CD14-positive monocyte (primary cell): Measurements from ENCODE around the gene RETREG3. TPM values are rescaled to one million over a fixed set of nuclear protein-coding genes. Genes with fewer than 3 reads are reported as not detected.

ENCODE experiments used
- DNase-seq, 3 donors: peaks; one replicate each; pipeline ENCODE4 v3.0.0-alpha.2; 2011 to 2022
- H2AFZ ChIP-seq: 2 replicates; pipeline ENCODE4 v1.6.0; 2012; ENCODE audit warnings: mild to moderate bottlenecking, low read depth, low read length, inconsistent platforms; ENCODE audit not compliant: insufficient read depth, poor library complexity, severe bottlenecking
- H3K27ac ChIP-seq, 2 donors: 1 replicate in 1 of 2; 2 replicates in 1 of 2; pipeline ENCODE4 v1.5.1; 2012 to 2013; ENCODE audit warnings: low read length in 2 of 2, control low read depth in 1 of 2, inconsistent platforms in 1 of 2, low read depth in 1 of 2, mild to moderate bottlenecking in 1 of 2
- H3K27me3 ChIP-seq, 2 donors: one replicate each; pipeline versions ENCODE4 v1.6.0 to v1.6.1; 2011 to 2013; ENCODE audit warnings: low read length in 2 of 2; ENCODE audit not compliant: control insufficient read depth in 2 of 2, insufficient read depth in 2 of 2
- H3K36me3 ChIP-seq, 2 donors: replicated peaks in 1 of 2; 1 replicate in 1 of 2; 2 replicates in 1 of 2; pipeline versions ENCODE4 v1.5.1 to v1.6.1; 2012 to 2013; ENCODE audit warnings: low read length in 2 of 2, control low read depth in 1 of 2, inconsistent platforms in 1 of 2, mild to moderate bottlenecking in 1 of 2; ENCODE audit not compliant: insufficient read depth in 2 of 2, control insufficient read depth in 1 of 2
- H3K4me1 ChIP-seq, 2 donors: 1 replicate in 1 of 2; 2 replicates in 1 of 2; pipeline versions ENCODE4 v1.5.1 to v1.6.1; 2012 to 2013; ENCODE audit warnings: low read length in 2 of 2, control low read depth in 1 of 2, inconsistent platforms in 1 of 2, mild to moderate bottlenecking in 1 of 2, moderate library complexity in 1 of 2; ENCODE audit not compliant: insufficient read depth in 2 of 2, control insufficient read depth in 1 of 2
- H3K4me2 ChIP-seq: replicated peaks from 2 replicates; pipeline ENCODE3; 2012; ENCODE audit warnings: low read length, moderate library complexity, mild to moderate bottlenecking; ENCODE audit not compliant: poor library complexity, severe bottlenecking; ENCODE audit errors: extremely low read depth
- H3K4me3 ChIP-seq, 3 experiments: fragments of 200-600 bp in 1 of 3; sonication (generic) in 1 of 3; replicated peaks in 1 of 3; 1 replicate in 2 of 3; 2 replicates in 1 of 3; pipeline ENCODE4 v1.5.1; 2011 to 2013; ENCODE audit warnings: low read length in 3 of 3, mild to moderate bottlenecking in 3 of 3, control low read depth in 2 of 3, low read depth in 2 of 3, inconsistent platforms in 1 of 3, moderate library complexity in 1 of 3
- H3K79me2 ChIP-seq: 2 replicates; pipeline ENCODE4 v1.6.0; 2012; ENCODE audit warnings: mild to moderate bottlenecking, control low read depth, inconsistent platforms, low read length, moderate library complexity; ENCODE audit not compliant: insufficient read depth
- H3K9ac ChIP-seq: 2 replicates; pipeline ENCODE4 v1.6.0; 2017; ENCODE audit warnings: low read length, mild to moderate bottlenecking; ENCODE audit not compliant: insufficient read depth, poor library complexity, severe bottlenecking
- H3K9me3 ChIP-seq, 2 donors: replicated peaks in 1 of 2; 1 replicate in 1 of 2; 2 replicates in 1 of 2; pipeline versions ENCODE4 v1.5.1 to v1.6.1; 2012 to 2013; ENCODE audit warnings: low read length in 2 of 2, control low read depth in 1 of 2; ENCODE audit not compliant: control insufficient read depth in 1 of 2, insufficient read depth in 1 of 2
- H4K20me1 ChIP-seq: 2 replicates; pipeline ENCODE4 v1.6.0; 2012; ENCODE audit warnings: mild to moderate bottlenecking, low read length, control low read depth, moderate library complexity; ENCODE audit not compliant: insufficient read depth
- H3K27ac Mint-ChIP-seq, 7 donors: one replicate each; pipeline ENCODE4 v1.8.0; 2020; ENCODE audit warnings: mild to moderate bottlenecking in 7 of 7, mixed read lengths in 7 of 7, moderate library complexity in 6 of 7, inconsistent platforms in 2 of 7
- H3K27me3 Mint-ChIP-seq, 3 donors: one replicate each; pipeline ENCODE4 v1.8.0; 2021 to 2022; ENCODE audit warnings: low read depth in 3 of 3, mild to moderate bottlenecking in 3 of 3, mixed read lengths in 3 of 3, moderate library complexity in 3 of 3, inconsistent platforms in 1 of 3
- H3K36me3 Mint-ChIP-seq, 2 donors: one replicate each; pipeline ENCODE4 v1.8.0; 2020; ENCODE audit warnings: mixed read lengths in 2 of 2, inconsistent platforms in 1 of 2, mild to moderate bottlenecking in 1 of 2
- H3K4me1 Mint-ChIP-seq: one replicate; pipeline ENCODE4 v1.8.0; 2020; ENCODE audit warnings: mild to moderate bottlenecking, mixed read lengths
- H3K4me3 Mint-ChIP-seq, 2 donors: one replicate each; pipeline ENCODE4 v1.8.0; 2020; ENCODE audit warnings: mild to moderate bottlenecking in 2 of 2, mixed read lengths in 2 of 2, moderate library complexity in 1 of 2
- H3K9me3 Mint-ChIP-seq, 7 donors: one replicate each; pipeline ENCODE4 v1.8.0; 2020 to 2022; ENCODE audit warnings: mixed read lengths in 7 of 7, mild to moderate bottlenecking in 6 of 7, moderate library complexity in 6 of 7, inconsistent platforms in 2 of 7
- CTCF ChIP-seq: fragments of 200-600 bp; IDR thresholded peaks from one replicate; pipeline ENCODE4 v1.8.0; 2022; ENCODE audit warnings: antibody characterized with exemption, mild to moderate bottlenecking
- WGBS: methylation state at CpG from one replicate; pipeline ENCODE4 v1.1.5; 2013; ENCODE audit warnings: missing lambda C conversion rate; ENCODE audit not compliant: insufficient coverage; 5-methylcytosine and 5-hydroxymethylcytosine counted together
- intact Hi-C, 2 donors: fragments of 100-400 bp; cut with micrococcal nuclease; formaldehyde crosslinking; loops; one replicate each; pipeline versions ENCODE4 v1.15.0 to v1.15.1; 2023
- polyA plus RNA-seq, 3 donors: library from polyadenylated mRNA; depleted of rRNA in 1 of 3; unstranded in 2 of 3; stranded (reverse) in 1 of 3; fragments of 300-500 nt in 2 of 3; fragments of >200 nt in 1 of 3; fragmentation: Illumina TruSeq in 2 of 3; gene quantifications; 1 replicate in 2 of 3; 2 replicates in 1 of 3; pipeline ENCODE4 v1.2.3, GENCODE V29; 2012 to 2021

Gene RETREG3
- polyA plus RNA-seq, 3 donors = 34.0 to 69.9 (median 69.9) TPM

GRCh38 chr17:42578282-42578869 lies 30.8 kb downstream of the RETREG3 start:
- Mint-ChIP-seq H3K27me3 (peaks cover 0 to 2% (median 0%) of the 10 kb centered on the region in 3 donors), H3K27ac (peak overlapping the region; percentile 97 to 100 (median 99)), H3K4me3 (peak overlapping the region; percentile 85 to 97), H3K9me3 (peaks cover 0 to 2% (median 0%) of the 10 kb centered on the region in 7 donors), H3K36me3 (peaks cover 51 to 70% of the 10 kb centered on the region in 2 donors), H3K4me1 (peaks cover 31% of the 10 kb centered on the region)
- peaks cover 22% of the 10 kb centered on the region for H3K79me2 ChIP-seq
- H2AFZ ChIP-seq = peak overlapping the region; percentile 87
- no peaks in the 10 kb centered on the region for H3K9me3 ChIP-seq
- peak overlapping the region; percentile 83 for H3K9ac ChIP-seq
- no peaks in the 10 kb centered on the region for H3K27me3 ChIP-seq
- H3K36me3 ChIP-seq = peaks cover 50 to 61% of the 10 kb centered on the region in 2 donors
- 0% methylated on average over 10 of the region's 20 CpGs for WGBS
- peaks cover 34% of the 10 kb centered on the region for H4K20me1 ChIP-seq
- peak overlapping the region; percentile 34 to 75 (median 36) for H3K4me3 ChIP-seq
- peak; percentile 88 for TF ChIP-seq CTCF
- intact Hi-C loops = loop anchor here (2.0 to 5.0 kb wide), 4 partner anchors 99 to 421 kb away; partner anchors contain the start of genes CCR10 (in 1 of the 2), CNTNAP1 (in 1 of the 2) and PLEKHH3 (in 1 of the 2)
- DNase-seq = peak; percentile 55 to 70 (median 66)
- peak overlapping the region; percentile 71 for H3K4me2 ChIP-seq
- H3K27ac ChIP-seq = peak overlapping the region; percentile 78 to 92
- H3K4me1 ChIP-seq = peaks cover 22 to 27% of the 10 kb centered on the region in 2 donors

- WGBS = 0% methylated on average over 44 of the region's 52 CpGs
- peaks cover 0 to 2% (median 0%) of the 10 kb centered on the region in 7 donors for H3K9me3 Mint-ChIP-seq
- H3K9me3 ChIP-seq = no peaks in the 10 kb centered on the region
- peak within 1 kb of the TSS; percentile 83 for H3K9ac ChIP-seq
- H3K4me2 ChIP-seq = peak within 1 kb of the TSS; percentile 71
- H3K27ac Mint-ChIP-seq = peak within 1 kb of the TSS; percentile 97 to 100 (median 99)
- H3K4me3 Mint-ChIP-seq = peak within 1 kb of the TSS; percentile 85 to 97
- peak within 1 kb of the TSS; percentile 34 to 75 (median 36) for H3K4me3 ChIP-seq
- peaks cover 40% of the 10 kb centered on the region for H4K20me1 ChIP-seq
- H2AFZ ChIP-seq = peak within 1 kb of the TSS; percentile 87
- peaks cover 27% of the 10 kb centered on the region for H3K79me2 ChIP-seq
- H3K36me3 Mint-ChIP-seq = peaks cover 51 to 70% of the 10 kb centered on the region in 2 donors
- H3K27ac ChIP-seq = peak within 1 kb of the TSS; percentile 78 to 92
- no peaks in the 10 kb centered on the region for H3K27me3 ChIP-seq
- peaks cover 37% of the 10 kb centered on the region for H3K4me1 Mint-ChIP-seq
- peaks cover 50 to 61% of the 10 kb centered on the region in 2 donors for H3K36me3 ChIP-seq
- peaks cover 0 to 2% (median 0%) of the 10 kb centered on the region in 3 donors for H3K27me3 Mint-ChIP-seq
- peak; percentile 97 to 98 (median 98) for DNase-seq
- peaks cover 22 to 27% of the 10 kb centered on the region in 2 donors for H3K4me1 ChIP-seq
- TF ChIP-seq CTCF = no peak
- intact Hi-C loops = loop anchor here (1.0 to 5.0 kb wide), 6 partner anchors 10 to 420 kb away; partner anchors contain the start of genes CCR10 (in 1 of the 2), CNTNAP1 (in 1 of the 2), COASY (in 1 of the 2) and MLX (in 1 of the 2)
Observed at GRCh38 chr17:42577532-42578281, 31.5 kb downstream of the RETREG3 start, which contains the start of gene PSMC3IP. Gene PSMC3IP, minus strand, starts transcription at chr17:42577729. Its CDS starts 43 bp downstream, at chr17:42577686.
